Epithelial cell of esophagus (primary cell): Measurements from ENCODE around the gene NCAPD2.

Experiments
- DNase-seq: peaks from one replicate; pipeline ENCODE4 v3.0.0; 2010; ENCODE audit warnings: low read depth
- H3K4me3 ChIP-seq: 2 replicates; pipeline ENCODE4 v1.5.1; 2011; ENCODE audit warnings: mild to moderate bottlenecking, low read length, control low read depth
- CTCF ChIP-seq: IDR thresholded peaks from 2 replicates; pipeline ENCODE4 v1.5.1; 2011; ENCODE audit warnings: low read depth, mild to moderate bottlenecking, low read length, control low read depth, inconsistent platforms; ENCODE audit not compliant: insufficient read depth; ENCODE audit errors: missing control alignments

Gene NCAPD2

GRCh38 chr12:6548556-6548955 lies 54.7 kb downstream of the NCAPD2 start:
- no peak for TF ChIP-seq CTCF
- no peak overlapping the region for H3K4me3 ChIP-seq
- DNase-seq = no peak

GRCh38 chr12:6548966-6549683 lies 55.2 kb downstream of the NCAPD2 start:
- no peak overlapping the region for H3K4me3 ChIP-seq
- no peak for TF ChIP-seq CTCF
- peak; percentile 48 for DNase-seq

GRCh38 chr12:6549684-6550151 lies 55.8 kb downstream of the NCAPD2 start:
- DNase-seq = no peak
- no peak overlapping the region for H3K4me3 ChIP-seq
- TF ChIP-seq CTCF = no peak

GRCh38 chr12:6550294-6551062 lies 56.6 kb downstream of the NCAPD2 start:
- TF ChIP-seq CTCF = no peak
- DNase-seq = no peak
- H3K4me3 ChIP-seq = no peak overlapping the region

GRCh38 chr12:6551063-6551461 lies 57.2 kb downstream of the NCAPD2 start:
- TF ChIP-seq CTCF = no peak
- DNase-seq = no peak
- no peak overlapping the region for H3K4me3 ChIP-seq

GRCh38 chr12:6551496-6552139 lies 57.7 kb downstream of the NCAPD2 start:
- TF ChIP-seq CTCF = no peak
- peak; percentile 77 for DNase-seq
- H3K4me3 ChIP-seq = no peak overlapping the region
